Measurements from ENCODE around the gene UBR2.
"Not testable (repeated sequence)": the region's sequence is repeated elsewhere in the genome, so short reads cannot be mapped to it uniquely, and the experiment has no call there.

UBR2 gene

DNA sequence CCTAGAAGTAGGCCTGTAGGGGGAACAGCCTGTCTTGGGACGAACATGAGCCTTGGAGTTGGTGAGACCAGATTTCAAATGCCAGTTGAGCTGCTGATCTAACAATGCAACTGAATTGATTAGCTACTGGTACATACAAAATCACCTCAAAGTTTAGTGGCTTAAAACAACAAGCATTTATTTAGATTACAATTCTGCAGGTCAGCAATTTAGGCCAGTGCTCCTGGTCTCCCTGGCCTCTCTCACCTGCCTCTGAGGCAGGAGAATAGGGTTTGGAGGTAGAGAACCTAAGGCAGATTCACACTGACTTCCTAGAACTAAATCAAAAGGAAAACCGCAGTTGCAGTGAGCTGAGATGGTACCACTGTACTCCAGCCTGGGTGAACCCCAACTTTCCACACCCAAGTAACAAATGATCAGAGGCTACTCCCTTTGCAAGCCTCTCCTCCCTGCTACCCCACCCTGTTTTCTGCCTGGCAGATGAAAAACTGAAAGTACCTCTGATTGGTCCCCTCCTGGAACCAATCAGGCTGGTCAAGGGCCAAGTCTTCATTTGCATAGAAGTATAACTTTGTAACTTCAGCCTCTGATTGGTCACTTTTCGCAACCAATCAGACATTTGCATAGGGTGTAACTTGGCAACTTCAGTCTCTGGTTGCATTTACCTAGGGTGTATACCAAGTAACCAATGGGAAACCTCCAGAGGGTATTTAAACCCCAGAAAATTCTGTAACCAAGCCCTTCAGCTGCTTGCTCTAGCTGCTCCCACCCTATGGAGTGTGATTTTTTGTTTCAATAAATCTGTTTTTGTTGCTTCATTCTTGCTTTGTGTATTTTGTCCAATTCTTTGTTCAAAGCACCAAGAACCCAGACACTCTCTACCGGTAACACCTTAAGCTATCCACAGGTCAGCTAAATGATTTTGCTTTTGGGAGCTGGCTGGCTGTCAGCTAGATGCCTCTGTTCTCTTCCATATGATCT, 8.1 kb upstream of the UBR2 start:
- no peak for DNase-seq (ENCODE audit: low read depth in 2 of 2, low spot score in 1 of 2)

DNA sequence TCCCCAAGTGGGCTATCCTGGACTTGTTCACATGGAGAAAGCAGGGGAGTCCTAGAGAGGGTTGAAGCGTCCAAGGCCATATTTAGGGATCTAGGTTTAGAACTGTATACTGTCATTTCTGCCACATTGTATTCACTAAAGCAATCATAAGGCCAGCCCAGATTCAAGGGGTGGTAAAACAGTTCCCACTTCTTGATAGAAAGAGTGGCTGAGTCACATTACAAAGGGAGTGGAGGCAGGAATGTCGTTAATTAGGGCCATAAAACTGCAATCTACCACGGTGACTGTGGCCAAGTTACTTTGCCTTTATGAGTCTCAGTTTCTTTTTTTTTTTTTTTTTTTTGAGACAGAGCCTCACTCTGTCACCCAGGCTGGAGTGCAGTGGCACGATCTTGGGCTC, 7.4 kb upstream of the UBR2 start:
- DNase-seq (ENCODE audit: low read depth in 2 of 2, low spot score in 1 of 2), result no peak

DNA sequence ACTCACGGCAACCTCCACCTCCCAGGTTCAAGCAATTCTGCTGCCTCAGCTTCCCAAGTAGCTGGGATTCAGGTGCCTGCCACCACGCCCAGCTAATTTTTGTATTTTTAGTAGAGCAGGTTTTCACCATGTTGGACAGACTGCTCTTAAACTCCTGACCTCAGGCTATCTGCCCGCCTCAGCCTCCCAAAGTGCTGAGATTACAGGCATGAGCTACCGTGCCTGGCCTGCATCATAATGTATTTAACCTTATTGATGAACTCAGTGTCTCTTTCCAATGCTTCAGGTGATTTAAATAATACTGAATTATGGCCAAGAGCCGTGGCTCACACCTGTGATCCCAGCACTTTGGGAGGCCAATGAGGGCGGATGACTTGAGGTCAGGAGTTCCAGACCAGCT, 4.6 kb upstream of the UBR2 start:
- not testable (repeated sequence) for DNase-seq (ENCODE audit: low read depth in 2 of 2, low spot score in 1 of 2)

DNA sequence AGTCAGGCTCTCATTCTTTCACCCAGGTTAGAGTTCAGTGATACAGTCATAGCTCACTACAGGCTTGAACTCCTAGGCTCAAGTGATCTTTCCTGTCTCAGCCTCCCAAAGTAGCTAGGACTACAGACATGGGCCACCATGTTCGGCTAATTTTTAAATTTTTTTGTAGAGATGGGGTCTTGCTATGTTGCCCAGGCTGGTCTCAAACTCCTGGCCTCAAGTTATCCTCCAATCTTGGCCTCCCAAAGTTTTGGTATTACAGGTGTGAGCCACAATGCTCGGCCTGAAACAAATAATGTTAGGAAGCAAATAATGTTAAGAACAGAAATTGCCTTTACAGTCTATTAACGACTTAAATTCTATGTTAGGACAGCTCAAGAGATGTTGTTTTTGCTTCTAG, 1.8 kb upstream of the UBR2 start:
- DNase-seq (ENCODE audit: low read depth in 2 of 2, low spot score in 1 of 2), result no peak

DNA sequence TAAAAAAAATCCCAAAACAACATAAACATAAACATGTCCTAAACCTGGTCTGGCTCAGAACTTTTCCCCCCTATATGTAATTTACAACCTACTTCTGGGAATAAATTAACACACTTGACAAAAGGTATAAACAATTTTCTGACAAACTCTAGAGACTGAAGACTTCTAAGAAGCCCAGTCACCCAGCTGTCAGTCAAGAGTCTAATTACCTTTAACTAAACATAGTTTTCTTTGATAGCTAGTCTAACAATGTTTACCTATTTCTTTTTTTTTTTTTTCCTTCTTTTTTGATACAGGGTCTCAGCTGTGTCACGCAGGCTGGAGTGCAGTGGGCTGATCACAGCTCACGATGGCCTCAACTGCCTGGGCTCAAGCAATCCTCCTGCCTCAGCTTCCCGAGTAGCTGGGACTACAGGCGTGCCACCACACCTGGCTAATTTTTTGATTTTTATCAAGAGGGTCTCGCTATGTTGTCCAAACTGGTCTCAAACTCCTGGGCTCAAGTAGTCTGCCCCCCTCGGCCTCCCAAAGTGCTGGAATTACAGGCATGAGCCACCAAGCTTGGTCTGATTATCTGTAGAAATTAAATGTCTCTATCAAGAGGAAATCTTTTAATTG, 932 bp upstream of the UBR2 start:
- DNase-seq (ENCODE audit: low read depth in 2 of 2, low spot score in 1 of 2), result no peak

DNA sequence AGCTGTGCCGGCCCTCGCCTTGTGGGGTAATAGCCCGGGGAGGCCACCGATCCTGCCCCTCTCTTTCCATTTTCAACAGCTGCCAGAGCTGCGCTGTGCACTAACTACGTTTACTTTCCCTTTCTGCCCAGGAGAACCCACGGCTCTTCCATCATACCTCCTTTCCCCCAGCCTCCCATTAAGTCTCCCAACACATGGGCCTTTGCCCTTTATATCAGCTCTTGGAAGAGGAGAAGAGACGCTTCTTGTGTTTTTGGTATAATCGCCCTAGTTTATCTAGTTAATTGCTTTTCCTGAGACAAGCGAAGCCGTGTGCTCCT, 637 bp downstream of the UBR2 start:
- DNase-seq (ENCODE audit: low read depth in 2 of 2, low spot score in 1 of 2), result no peak

DNA sequence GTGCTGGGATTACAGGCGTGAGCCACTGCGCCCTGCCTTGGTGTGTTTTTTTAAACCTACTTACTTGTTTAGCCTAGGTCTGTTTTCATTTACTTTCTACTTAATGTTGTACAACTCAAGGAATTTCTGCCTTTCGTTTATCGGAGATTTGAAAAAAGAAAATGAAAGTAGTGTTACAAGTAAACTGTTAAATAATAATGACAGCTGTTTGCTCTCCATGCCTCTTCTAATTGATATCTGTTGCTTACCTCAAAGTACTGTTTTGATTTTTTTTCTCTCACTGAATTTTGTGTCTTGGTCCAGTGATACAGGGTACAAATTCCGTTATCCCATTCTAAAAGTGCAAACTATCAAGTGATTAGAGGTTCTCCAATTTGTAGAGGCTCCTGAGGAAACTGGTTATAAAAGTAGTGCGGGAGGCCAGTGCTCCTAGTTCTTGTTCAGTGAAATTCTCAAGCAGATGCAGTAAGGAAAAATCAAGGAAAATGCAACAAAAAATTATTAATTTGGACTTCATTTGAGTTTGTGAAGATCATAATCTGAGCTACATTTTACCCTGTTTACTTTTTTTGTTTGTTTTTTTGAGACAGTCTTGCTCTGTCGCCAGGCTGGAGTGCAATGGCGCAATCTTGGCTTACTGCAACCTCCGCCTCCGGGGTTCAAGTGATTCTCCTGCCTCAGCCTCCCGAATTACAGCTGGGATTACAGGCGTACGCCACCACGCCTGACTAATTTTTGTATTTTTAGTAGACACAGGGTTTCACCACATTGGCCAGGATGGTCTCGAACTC, 2.2 kb downstream of the UBR2 start:
- no peak for DNase-seq (ENCODE audit: low read depth in 2 of 2, low spot score in 1 of 2)

DNA sequence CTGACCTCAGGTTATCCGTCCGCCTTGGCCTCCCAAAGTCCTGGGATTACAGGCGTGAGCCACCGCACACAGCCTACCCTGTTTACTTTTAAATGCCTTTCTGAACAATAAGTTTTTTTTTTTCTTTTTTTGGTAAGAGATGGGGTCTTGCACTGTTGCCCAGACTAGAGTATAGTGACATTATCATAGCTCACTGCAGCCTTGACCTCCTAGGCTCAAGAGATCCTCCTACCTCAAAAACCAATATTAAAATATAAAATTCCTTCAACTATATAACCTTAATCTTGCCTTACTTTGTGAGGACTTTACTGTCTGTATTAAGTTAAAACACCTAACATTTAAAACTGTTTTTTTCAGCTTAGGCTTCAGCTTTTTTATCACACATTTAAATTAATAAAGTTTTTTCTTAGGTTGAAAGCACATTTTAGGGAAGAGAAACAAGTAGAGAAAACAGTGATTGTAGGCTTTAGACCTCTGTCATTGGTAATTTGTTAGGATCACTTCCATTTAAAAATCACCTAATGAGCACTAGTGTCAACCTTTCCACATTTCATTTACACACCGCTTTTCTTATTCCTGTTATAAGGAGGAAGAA, 2.9 kb downstream of the UBR2 start:
- DNase-seq (ENCODE audit: low read depth in 2 of 2, low spot score in 1 of 2), result no peak

DNA sequence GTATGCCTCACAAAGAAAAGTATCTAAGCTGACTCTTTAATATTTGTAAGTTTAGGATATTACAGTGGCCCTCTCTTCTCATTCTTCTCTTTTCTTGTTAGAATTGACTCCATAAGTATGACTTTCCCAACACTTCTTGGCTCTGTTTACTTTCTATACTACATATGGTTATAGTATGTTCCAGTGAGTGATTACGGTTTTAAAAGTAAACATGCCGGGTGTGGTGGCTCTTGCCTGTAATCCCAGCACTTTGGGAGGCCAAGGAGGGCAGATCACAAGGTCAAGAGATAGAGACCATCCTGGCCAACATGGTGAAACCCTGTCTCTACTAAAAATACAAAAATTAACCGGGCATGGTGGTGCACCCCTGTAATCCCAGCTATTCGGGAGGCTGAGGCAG, 3.4 kb downstream of the UBR2 start:
- DNase-seq (ENCODE audit: low read depth in 2 of 2, low spot score in 1 of 2), result not testable (repeated sequence)

DNA sequence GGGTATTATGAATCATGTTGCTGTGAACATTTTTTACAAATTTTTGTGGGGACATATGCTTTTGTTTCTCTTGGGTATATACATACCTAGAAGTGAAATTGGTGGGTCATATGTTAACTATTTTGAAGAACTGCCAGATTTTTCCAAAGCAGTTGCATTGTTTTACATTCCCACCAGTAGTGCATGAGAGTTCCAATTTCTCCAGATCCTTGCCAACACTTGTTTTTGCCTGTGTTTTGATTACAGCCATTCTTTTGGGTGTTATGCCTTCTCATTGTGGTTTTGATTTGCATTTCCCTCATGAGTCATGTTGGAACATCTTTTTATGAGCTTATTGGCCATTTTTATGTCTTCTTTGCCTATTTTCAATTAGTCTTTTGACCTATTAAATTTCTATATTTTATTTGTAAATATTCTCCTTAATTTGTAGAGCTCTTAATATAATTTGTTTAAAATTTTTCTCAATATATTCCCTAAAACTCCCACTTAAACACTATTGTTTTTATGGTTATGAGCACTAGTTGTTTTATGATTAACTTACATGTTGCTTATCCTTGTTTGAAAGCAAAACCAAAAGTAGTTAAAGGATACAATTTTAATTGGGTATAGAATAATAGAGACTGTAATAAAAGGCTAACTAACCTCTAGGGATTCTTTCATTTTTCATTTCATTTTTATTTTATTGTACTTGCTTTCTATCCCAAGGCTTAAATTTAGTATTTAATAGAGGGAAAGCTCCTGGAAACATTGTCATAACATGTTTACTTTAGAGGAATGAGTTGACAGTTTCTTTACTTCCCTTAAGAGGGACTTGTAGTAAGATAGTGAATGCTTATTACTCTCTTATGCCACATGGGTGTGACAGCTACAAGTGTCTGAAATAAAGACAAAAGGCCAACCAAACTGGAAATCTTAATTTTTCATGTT, 5.5 kb downstream of the UBR2 start:
- DNase-seq (ENCODE audit: low read depth in 2 of 2, low spot score in 1 of 2), result no peak

DNA sequence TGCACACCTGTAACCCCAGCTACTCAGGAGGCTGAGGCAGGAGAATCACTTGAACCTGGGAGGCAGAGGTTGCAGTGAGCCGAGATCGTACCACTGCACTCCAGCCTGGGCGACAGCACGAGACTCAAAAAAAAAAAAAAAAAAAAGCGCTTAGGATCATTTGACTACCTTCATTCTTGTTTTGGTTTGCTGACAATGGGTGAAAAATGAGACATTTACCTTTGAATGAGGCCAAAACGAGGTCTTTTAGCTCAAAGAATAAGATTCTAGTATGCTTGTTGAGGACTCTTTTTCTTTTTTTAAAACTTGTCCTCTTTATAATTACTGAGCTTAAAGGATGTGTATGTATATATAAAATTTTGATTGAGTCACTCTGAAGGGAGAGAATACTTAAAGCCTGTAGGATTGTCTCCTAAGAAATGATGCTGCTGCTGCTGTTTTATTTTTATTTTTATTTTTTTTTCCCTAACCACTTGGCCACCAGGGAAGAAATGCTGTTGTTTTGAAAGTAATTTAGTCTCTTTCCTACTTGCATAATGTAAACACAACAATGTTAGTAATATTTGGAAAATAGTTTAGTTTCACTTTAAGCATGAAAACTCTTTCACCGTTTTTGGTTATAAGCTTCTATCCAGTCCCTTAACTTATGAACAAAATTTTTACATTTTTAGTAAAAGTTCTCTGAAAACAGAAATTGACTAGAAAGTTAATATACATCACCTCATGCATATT, 7.9 kb downstream of the UBR2 start:
- no peak for DNase-seq (ENCODE audit: low read depth in 2 of 2, low spot score in 1 of 2)

DNA sequence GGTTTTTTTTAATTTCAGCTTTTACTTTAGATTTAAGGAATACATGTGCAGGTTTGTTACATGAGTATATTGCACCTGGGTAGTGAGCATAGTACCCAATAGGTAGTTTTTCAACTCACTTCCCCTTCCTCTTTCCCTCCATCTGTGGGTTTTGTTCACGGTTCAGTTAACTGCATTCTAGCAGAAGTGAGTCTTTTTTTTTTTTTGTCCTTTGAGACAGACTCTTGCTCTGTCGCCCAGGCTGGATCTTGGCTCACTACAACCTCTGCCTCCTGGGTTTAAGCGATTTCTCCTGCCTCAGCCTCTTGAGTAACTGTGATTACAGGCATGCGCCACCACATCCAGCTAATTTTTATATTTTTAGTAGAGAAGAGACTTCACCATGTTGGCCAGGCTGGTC, 8.7 kb downstream of the UBR2 start:
- no peak for DNase-seq (ENCODE audit: low read depth in 2 of 2, low spot score in 1 of 2)

DNA sequence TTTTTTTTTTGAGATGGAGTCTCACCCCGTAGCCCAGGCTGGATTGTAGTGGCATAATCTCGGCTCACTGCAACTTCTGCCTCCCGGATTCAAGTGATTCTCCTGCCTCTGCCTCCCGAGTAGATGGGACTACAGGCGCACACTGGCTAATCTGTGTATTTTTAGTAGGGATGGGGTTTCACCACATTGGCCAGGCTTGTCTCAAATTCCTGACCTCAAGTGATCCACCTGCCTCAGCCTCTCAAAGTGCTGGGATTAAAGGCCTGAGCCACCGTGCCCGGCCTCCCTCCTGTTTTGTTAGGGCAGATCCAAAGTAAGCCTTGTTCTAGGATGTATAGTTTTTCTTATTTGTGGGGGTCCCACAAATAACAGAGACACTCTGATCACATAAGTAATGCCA, 12.7 kb downstream of the UBR2 start:
- DNase-seq (ENCODE audit: low read depth in 2 of 2, low spot score in 1 of 2), result not testable (repeated sequence)

DNA sequence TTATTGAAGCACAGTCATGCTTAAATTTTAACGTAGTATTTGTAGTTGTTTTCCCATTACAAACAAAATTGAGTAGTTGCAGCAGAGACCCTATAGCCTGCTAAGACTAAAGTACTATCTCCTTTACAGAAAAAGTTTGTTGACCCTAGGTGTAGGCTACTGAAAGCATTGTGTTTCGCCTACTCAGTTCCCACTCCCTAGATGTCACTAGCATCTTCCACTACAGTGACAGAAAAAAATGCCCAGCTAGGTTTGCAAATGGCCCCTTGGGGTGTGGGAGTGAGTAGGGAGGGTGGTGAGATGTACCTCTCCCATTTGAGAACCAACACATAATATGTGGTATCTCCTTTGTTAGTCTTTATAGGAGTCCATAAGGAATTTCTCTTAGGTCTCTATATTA, 34.5 kb downstream of the UBR2 start:
- no peak for DNase-seq (ENCODE audit: low read depth in 2 of 2, low spot score in 1 of 2)

DNA sequence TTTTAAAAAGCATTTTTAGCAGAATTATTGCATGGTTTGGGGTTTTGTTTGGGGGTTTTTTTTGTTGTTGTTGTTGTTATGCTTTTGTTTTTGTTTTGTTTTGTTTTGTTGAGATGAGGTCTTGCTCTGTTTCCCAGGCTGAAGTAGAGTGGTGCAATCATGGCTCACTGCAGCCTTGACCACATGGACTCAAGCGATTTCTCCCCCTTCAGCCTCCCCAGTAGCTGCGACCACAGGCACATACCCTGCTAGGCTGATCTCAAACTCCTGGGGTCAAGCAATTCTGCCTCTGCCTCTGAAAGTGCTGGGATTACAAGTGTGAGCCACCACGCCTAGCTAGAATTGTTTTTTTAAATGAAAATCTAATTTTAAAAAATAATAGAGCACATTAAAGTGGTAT, 35.7 kb downstream of the UBR2 start:
- no peak for DNase-seq (ENCODE audit: low read depth in 2 of 2, low spot score in 1 of 2)

DNA sequence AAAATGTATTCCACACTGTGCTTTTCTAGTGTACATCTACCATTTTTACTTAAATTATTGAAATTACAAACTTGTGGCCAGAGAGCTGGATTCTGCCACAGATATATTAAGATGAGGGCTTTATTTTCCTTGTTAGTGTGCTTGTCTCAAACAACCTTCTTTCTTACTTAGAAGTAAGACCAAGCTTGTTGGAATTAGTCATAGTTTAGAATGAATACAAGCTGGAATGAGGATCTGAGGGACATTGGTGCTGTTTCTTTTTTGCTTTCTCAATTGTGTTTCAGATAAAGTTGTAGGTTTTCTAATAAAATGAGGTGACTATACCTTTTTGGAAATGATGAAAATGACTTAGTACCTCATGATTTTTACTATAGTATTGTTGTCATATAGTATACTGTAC, 40.3 kb downstream of the UBR2 start:
- no peak for DNase-seq (ENCODE audit: low read depth in 2 of 2, low spot score in 1 of 2)

DNA sequence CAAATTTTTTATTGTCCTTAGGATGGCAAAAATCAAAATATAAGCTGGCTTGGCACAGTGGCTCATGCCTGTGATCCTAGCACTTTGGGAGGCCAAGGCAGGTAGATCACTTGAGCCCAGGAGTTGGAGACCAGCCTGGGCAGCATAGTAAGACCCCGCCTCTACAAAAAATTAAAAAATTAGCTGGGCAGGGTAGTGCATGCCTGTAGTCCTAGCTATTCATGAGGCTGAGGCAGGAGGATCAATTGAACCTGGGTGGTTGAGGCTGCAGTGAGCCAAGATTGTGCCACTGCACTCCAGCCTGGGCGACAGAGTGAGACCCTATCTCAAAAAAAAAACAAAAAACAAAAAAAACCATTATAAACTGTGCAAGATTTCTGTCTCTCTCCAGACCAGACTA, 40.9 kb downstream of the UBR2 start:
- not testable (repeated sequence) for DNase-seq (ENCODE audit: low read depth in 2 of 2, low spot score in 1 of 2)

DNA sequence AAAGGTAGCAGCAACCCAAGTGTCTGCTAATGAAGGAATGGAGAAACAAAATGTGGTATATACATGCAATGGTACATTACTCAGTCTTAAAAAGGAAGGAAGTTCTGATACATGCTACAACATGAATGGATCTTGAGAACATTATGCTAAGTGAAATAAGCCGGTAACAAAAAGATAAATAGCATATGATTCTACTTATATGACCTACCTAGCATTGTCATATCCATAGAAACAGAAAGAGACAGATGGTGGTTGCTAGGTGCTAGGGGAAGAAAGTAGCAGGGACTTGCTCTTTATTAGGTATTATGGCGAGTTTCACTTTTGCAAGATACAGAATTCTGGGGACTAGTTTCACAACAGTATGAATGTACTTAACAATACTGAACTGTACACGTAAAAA, 46.6 kb downstream of the UBR2 start:
- DNase-seq (ENCODE audit: low read depth in 2 of 2, low spot score in 1 of 2), result no peak

DNA sequence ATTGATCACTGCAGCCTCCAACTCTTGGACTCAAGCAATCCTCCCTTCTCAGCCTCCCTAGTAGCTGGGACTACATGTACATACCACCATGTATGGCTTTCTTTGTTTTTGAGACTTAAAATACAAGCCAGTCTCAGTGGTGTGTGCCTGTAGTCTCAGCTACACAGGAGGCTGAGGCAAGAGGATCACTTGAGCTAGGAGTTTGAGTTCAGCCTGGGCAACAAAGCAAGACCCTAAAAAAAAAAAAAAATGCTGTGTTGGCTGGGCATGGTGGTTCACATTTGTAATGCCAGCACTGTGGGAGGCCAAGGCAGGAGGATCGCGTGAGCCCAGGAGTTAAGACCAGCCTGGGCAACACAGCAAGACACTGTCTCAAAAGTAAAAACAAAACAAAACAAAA, 51.7 kb downstream of the UBR2 start:
- DNase-seq (ENCODE audit: low read depth in 2 of 2, low spot score in 1 of 2), result no peak

DNA sequence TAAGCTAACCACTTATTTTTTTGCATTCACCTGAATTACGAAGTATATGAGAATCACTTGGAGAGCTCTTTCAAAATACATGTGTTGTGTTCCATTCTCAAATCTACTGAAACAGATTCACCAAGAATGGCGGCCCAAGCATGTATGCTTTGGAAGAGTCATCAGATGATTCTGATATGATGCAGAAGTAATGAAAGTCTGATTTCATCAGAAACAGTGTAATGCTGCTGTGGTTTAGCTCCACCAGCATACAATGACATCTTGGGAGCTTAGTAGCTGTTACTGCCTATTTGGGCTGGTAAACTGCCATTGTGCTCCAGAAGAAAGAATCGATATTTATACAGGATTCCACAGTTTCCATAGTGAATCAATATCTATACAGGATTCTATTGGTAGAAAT, 52.9 kb downstream of the UBR2 start:
- no peak for DNase-seq (ENCODE audit: low read depth in 2 of 2, low spot score in 1 of 2)

All from stimulated activated CD8-positive, alpha-beta memory T cell treated with anti-CD3 and anti-CD28 coated beads, Interleukin-4, amount 100 ng/mL, for 4 hours (primary cell).